GM18873 (cell line): Measurements from ENCODE around the gene POLD3.

ENCODE experiments used
- ATAC-seq: cut with Tn5 transposase; IDR thresholded peaks from one replicate; pipeline ENCODE4 v1.9.1; 2021; ENCODE audit warnings: mild to moderate bottlenecking, moderate library complexity, moderate number of reproducible peaks; ENCODE audit not compliant: unreplicated experiment, low FRiP score

Gene POLD3

DNA sequence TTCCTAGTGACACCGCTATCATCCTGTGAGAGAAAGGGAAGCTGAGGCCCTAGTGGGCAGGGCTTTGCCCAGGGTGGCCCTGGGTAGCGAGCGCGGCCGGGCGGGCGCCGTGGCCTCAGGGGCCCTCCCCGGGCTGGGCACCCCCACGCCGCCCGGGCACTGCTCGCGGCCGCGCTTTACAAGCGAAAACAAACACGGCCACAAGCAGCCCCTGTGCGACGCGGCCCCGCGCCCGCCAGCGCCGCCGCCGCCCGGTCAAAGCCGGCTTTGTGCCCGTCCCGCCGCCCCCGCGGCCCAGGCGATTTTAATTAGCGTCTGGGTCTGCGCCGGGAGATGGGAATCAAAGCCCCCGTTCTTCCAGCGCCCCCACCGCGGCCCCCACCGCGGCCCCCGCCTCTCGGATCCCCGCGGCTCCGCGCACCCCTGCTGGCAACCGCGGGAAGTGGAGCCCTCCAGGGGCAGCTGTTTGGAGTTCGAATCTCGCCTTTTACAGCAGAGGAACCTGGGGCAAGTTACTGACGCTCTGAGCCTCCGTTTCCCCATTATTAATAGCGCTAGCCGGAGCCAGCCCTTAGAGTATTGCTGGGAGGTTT lies 91.0 kb downstream of the POLD3 start:
- no peak for ATAC-seq

DNA sequence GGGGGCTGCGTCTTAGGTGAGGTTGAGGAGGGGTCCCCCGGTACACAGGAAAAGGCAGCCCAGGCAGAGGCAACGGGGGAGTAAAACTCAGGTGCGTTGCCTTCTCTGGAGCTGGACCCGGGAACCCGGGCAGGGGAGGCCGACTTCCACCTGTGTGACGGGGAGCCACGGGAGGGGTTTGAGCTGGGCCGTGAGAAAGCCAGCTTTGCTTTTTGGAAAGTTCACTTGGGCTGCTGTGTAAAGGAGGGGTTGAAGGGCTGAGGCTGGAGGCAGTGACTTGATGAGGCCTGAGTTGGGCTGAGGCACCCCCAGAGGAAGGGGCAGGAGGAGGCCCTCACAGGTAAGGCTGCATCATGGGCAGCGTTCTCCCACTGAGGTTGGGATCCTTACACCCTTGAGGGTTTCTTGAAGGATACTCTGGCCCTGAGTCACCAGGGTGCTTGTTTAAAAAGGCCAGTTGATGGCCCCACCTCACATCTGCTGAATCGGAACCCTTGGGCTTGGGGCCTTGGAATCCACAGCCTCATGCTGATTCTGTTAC lies 91.6 kb downstream of the POLD3 start:
- no peak for ATAC-seq

DNA sequence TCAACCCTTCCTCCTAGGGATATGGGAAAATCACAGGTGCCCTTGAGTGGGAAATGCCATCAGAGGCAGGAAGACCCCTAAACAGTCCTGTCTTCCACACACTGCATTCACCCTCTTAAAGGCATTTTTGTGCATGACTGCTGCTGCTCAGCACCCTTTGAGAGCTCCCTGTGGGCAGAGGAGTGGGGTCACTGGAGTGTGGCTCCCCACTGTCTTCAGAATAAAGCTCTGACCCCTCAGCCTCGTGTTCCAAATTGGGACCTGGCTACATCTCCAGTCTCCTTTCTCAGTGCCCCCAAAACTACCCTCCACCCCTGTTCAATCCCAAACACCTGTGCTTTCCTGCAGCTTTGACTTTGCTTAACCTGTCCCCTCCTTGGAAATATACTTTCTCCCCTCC lies 92.3 kb downstream of the POLD3 start:
- no peak for ATAC-seq

DNA sequence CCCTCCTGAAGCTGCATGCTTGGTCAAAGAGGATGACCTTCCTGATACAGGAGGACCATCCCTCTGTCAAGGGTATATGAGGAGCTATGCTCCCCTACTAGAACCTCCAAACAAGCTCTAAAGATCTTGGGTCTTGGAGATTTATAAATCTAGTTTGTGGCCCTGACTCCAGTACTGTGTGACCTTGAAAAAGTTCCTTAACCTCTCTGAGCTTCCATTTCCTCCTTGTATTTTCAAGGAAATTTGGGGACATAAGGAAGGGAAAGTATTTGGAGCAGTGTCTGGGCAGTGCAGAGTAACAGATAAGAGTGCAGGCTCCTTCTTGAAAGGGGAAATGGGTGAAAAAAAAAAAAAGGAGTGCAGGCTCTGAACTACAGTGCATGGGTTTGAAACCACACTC lies 93.0 kb downstream of the POLD3 start:
- ATAC-seq = no peak

DNA sequence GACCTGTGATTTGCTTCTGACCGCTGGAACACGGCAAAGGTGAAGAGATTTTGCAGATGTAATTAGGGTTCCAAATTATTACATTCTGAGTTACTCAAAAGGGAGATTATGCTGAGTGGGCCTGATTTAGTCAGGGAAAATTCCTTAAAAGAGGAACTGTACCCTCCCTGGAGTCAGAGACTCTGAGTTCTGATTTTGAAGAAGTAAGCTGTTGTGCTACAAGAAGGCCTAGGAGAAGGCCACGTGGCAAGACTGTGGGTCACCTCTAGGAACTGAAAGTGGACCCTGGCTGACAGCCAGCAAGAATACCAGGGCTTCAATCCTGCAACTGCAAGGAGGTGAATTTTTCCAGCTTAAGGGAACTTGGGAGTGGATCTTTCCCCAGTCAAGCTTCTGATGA lies 93.5 kb downstream of the POLD3 start:
- ATAC-seq = no peak

DNA sequence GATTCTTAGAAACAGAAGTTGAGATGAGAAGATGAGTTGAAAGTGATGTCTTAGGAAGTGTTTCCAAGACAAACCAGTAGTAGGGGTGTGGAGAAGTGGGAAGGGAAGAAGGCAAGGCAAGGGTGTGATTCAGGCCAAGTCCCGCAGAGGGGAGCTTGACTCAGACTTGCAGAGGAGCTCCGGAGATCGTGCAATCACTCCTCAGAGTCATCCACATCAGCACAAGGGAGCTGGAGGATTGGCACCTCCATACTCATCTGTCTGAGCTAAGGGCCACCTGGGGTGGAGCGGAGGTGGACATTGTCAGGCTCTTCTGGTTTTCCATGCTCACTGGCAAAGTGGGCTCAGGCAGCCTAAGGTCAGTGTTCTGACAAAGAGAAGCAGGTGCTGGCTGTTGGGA lies 94.4 kb downstream of the POLD3 start:
- no peak for ATAC-seq

DNA sequence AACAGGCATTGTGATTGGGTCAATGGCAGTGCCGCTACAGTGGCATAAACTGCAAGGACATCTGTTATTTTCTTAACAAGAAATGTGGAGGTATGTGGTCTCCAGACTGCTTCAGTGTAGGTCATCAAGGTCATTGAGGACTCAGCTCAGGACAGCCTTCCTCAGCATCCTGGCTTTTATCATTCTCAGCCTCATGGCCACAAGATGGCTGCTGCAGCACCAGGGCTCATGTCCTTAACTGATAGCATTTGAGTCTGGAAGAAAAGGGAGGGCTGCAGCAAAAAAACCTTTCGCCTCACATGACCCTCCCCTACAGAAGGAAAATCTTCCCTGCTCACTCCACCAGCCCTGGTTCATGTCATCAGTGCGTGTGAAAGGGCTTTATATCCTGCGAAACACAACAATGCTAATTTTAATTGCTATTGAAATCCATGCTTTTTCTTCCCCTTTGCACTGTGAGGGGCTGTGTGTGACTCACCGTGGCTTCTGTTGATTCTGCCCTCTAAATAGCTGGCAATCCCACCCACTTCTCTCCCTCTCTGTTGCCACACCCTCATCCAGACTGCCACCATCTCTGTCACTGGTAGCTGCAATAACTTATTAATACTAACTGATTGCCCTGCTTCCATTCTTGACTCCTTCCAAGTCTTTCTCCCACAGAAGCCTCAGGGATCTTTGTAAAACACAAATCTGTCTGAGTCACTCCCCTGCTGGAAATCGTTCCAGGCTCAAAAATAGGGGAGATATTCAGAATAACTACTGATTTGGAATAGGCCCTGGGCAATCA lies 95.0 kb downstream of the POLD3 start:
- no peak for ATAC-seq

DNA sequence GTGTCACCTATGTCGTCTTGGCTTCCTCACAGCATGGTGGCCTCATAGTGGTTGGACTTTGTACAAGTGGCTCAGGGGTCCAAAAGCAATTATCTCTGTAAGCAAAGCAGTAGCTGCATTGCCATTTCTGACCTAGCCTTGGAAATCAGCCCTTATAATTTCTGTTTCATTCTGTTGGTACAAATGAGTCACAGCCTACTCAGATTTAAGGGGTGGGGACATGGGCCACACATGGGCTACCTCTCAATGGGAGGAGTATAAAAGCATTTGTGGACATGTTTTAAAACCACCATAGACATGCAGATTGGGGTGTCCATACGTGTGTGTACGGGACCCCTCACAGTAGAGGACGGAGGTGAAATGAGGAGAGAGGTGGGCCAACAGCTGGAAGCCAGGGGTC lies 97.3 kb downstream of the POLD3 start:
- no peak for ATAC-seq

DNA sequence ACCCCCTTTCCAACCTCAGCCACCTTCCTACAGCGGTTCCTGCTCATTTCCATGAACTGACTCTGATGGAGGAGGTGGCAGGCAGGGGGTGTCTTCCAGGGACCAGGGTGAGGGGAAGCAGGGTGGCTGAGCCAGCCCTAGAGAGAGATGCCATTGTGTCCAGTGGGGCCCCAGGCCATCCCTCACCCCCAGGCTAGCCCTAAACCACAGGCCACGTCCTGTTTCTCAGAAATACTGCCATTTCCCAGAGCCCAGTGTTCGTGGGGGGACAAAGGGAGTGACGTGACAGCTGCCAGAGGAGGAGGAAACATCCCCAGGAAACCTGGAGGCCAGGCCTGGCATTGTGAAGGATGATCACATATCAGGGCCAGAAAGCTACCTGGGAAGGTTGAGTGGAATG lies 99.4 kb downstream of the POLD3 start:
- ATAC-seq = no peak
